T-helper 1 cell treated with Interleukin-12 subunit alpha and Interleukin-12 subunit beta and Interleukin-4 antibody, amounts not matched to agents 30 μg/mL and 1 μg/mL, for 36 hours (primary cell): Measurements from ENCODE around the gene CACNA2D3.

ENCODE experiments used
- H3K27ac Mint-ChIP-seq: one replicate; pipeline ENCODE4 v1.8.0; 2021; ENCODE audit warnings: mild to moderate bottlenecking, mixed read lengths
- H3K27me3 Mint-ChIP-seq: one replicate; pipeline ENCODE4 v1.8.0; 2021; ENCODE audit warnings: low read depth, mixed read lengths
- H3K36me3 Mint-ChIP-seq: one replicate; pipeline ENCODE4 v1.8.0; 2021; ENCODE audit warnings: low read depth, mixed read lengths
- H3K4me1 Mint-ChIP-seq: one replicate; pipeline ENCODE4 v1.8.0; 2021; ENCODE audit warnings: low read depth, mixed read lengths
- H3K4me3 Mint-ChIP-seq: one replicate; pipeline ENCODE4 v1.8.0; 2021; ENCODE audit warnings: mild to moderate bottlenecking, moderate library complexity, mixed read lengths
- H3K9me3 Mint-ChIP-seq: one replicate; pipeline ENCODE4 v1.8.0; 2021; ENCODE audit warnings: mixed read lengths

CACNA2D3 gene

DNA sequence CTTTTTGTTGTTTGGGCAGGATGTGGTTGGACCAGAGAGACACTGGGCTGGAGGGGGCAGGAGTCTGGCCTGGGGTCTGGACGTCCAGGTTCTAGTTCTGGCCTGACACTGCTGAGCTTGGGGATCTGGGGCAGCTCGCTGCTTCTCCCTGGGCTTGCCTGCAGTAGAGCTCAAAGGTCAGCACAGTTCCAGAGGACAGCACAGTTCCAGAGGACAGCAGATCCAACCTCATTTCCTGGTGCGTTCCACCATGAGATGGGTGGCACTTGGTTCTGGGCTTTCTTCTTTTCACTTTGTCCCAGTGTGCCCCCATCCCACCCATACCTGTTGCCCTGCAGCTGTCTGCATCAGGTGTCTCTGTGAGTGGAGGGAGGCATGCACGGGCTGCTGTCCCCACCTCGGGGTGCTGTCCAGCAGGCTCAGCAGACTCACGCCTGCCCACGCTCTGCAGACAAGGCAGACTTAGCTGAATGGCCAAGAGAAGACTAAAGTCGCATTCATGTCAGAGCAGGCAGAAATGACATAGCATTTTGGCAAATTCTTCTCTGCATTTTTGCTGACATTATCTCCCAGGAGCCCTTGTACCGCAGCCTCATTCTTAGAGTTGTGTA, 16.7 kb downstream of the CACNA2D3 start:
- H3K27me3 Mint-ChIP-seq: no peaks in the 10 kb centered on the region
- no peak overlapping the region for H3K27ac Mint-ChIP-seq
- no peaks in the 10 kb centered on the region for H3K4me1 Mint-ChIP-seq
- H3K36me3 Mint-ChIP-seq: no peaks in the 10 kb centered on the region
- no peaks in the 10 kb centered on the region for H3K9me3 Mint-ChIP-seq
- H3K4me3 Mint-ChIP-seq: no peak overlapping the region

DNA sequence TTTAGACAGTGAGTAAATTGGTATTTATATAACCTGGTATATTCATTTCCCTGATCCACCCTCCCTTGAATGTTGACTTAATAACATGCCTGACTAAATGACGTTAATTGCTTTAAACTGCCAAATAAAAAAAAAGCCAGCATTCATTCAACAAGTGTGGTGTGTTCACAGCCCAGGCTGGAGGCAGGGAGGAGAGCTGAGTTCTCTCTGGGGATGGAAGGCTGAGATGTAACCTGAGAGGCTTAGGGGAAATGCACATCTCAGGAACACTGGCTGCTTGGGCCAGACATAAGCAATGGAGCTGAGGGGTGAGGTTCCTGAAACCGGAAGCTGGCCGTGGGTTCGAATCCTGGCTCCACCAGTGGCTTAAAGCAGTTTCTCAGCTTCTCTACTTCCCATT, 17.3 kb downstream of the CACNA2D3 start:
- H3K4me3 Mint-ChIP-seq: no peak overlapping the region

DNA sequence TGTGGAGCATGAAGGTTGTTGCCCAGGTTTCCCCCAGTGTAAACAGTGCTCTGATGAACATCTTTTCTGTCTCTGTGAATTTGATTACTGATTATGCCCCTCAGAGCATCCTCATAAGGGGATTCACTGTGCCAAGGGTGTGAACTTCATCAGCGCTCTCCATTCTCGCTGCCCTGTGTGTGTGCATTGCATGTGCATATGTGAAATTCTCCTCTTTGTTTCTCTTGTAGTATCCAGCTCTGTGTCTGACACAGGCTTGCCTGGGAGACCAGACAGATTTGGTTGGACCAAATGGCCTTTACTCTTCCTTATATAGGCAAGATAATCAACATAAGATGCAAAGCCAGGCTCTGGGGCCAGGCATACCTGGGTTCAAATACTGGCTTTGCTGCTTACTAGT, 21.9 kb downstream of the CACNA2D3 start:
- H3K4me1 Mint-ChIP-seq: no peaks in the 10 kb centered on the region
- H3K27ac Mint-ChIP-seq: no peak overlapping the region
- H3K27me3 Mint-ChIP-seq: no peaks in the 10 kb centered on the region
- no peaks in the 10 kb centered on the region for H3K9me3 Mint-ChIP-seq
- no peak overlapping the region for H3K4me3 Mint-ChIP-seq
- no peaks in the 10 kb centered on the region for H3K36me3 Mint-ChIP-seq

More for the DNA sequence above, 17.3 kb downstream of the CACNA2D3 start:
- Mint-ChIP-seq H3K27me3 (no peaks in the 10 kb centered on the region), H3K27ac (no peak overlapping the region), H3K4me1 (no peaks in the 10 kb centered on the region), H3K36me3 (no peaks in the 10 kb centered on the region), H3K9me3 (no peaks in the 10 kb centered on the region)

DNA sequence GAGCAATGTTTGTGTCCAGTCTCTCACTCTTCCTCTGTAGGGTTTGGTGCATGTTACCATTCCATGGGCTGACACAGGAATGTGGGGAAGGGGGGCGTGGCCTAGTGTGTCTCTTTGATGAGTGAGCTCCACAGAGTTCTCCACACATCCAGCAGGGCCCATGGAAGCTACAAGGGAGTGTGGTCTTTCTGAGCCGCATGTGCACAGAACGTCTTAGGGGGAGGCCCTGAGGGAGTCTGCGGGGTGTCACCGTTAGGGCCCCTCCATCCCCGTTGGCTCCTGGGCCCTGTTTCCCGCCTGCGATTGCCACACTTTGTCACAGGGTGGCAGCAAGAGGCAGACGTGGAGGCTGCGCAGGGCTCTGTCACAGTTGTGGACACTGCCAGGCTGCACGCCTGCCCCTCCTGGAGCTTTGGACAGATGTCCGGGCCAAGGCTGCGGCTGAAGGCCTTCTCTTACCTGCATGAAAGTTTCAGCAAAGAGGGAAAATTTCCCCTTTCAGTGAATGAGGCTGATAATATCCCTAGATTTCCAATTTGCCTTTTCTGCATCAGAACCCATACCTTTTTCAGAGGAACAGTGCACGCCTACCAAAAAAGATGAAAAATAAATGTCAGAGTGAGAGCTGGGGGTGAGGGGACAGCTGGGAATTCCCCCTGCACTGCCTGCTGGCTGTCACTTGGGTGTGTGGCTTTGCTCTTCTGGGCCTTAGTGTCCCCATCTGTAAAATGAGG, 24.3 kb downstream of the CACNA2D3 start:
- H3K36me3 Mint-ChIP-seq: no peaks in the 10 kb centered on the region

DNA sequence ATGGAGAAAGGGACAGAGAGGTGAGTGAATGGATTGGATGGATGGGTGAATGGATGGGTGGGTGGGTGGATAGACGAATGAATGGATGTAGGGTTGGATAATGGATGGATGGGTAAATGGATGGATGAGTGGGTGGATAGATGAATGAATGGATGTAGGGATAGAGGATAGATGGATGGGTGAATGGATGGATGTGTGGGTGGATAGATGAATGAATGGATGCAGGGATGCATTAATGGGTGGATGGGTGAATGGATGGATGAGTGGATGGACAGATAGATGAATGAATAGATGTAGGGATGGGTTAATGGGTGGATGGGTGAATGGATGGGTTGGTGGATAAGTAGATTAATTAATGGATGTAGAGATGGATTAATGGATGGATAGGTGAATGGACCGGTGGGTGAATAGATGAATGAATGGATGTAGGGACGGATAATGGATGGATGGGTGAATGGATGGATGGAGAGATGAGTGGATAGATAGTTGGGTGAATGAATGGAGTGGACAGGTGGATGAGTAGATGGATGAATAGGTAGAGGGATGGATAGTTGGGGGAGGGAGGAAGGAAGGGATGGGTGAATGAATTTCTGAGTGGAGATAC, 28.6 kb downstream of the CACNA2D3 start:
- no peaks in the 10 kb centered on the region for H3K4me1 Mint-ChIP-seq

More for the DNA sequence above, 24.3 kb downstream of the CACNA2D3 start:
- no peaks in the 10 kb centered on the region for H3K27me3 Mint-ChIP-seq
- H3K27ac Mint-ChIP-seq: no peak overlapping the region
- H3K9me3 Mint-ChIP-seq: no peaks in the 10 kb centered on the region
- H3K4me3 Mint-ChIP-seq: no peak overlapping the region
- no peaks in the 10 kb centered on the region for H3K4me1 Mint-ChIP-seq

DNA sequence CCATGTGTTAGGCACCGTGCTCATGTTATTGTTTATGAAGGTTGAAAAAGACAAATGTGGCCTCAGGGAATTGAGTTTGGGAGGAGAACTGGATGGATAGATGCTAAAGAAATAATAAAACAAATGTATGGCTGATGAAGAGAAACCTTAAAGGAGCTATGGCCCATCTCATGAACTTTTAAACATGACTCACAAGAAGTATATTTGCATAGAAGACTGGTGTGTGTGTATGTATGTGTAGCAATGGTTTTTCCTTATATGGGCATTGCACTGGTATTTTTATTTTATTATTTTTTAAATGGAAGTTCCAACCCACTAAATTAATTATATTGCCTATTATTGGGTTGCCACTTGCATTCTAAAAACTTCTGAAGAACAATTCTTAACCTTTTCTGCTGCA, 31.1 kb downstream of the CACNA2D3 start:
- H3K4me3 Mint-ChIP-seq: no peak overlapping the region
- no peaks in the 10 kb centered on the region for H3K36me3 Mint-ChIP-seq

More for the DNA sequence above, 28.6 kb downstream of the CACNA2D3 start:
- Mint-ChIP-seq H3K36me3 (no peaks in the 10 kb centered on the region), H3K27me3 (no peaks in the 10 kb centered on the region), H3K9me3 (no peaks in the 10 kb centered on the region), H3K4me3 (no peak overlapping the region), H3K27ac (no peak overlapping the region)

DNA sequence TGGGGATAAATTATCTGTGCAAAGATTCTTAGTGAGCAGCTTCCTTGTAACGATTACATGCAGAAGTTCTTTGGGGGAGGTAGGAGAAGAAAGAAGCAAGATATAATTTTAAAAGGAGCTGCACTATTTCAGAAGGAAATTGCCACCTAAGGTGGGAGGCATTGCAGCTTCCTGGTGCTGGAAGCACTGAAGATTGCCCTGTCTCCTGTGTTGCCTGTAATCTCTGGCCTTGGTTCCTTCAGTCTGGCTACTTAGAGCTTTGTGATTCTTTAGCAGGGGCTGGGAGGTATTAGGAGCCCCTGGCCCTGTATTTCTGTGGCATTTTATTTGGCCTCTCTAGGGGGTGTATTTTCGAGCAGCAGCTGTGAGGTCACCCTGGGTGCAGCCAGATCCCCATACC, 35.5 kb downstream of the CACNA2D3 start:
- H3K4me1 Mint-ChIP-seq: no peaks in the 10 kb centered on the region
- H3K27me3 Mint-ChIP-seq: no peaks in the 10 kb centered on the region
- H3K4me3 Mint-ChIP-seq: no peak overlapping the region
- H3K36me3 Mint-ChIP-seq: no peaks in the 10 kb centered on the region
- H3K27ac Mint-ChIP-seq: no peak overlapping the region
- H3K9me3 Mint-ChIP-seq: no peaks in the 10 kb centered on the region

More for the DNA sequence above, 31.1 kb downstream of the CACNA2D3 start:
- Mint-ChIP-seq H3K4me1 (no peaks in the 10 kb centered on the region), H3K27ac (no peak overlapping the region), H3K9me3 (no peaks in the 10 kb centered on the region), H3K27me3 (no peaks in the 10 kb centered on the region)

DNA sequence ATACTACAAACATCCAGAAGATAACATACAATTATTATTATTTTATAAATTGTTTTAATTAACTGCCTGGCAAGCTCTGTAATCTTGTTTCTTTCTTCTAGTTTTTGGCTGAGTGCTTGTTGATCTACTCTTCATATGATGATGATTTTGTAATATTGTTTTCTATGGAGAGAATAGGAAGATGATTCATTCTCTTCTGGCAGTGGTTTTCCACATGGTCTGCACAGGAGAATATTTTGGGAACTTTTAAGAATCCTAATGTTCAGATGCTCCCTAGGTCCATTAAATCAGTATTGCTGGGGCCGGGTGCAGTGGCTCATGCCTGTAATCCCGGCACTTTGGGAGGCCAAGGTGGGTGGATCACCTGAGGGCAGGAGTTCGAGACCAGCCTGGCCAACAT, 37.6 kb downstream of the CACNA2D3 start:
- H3K36me3 Mint-ChIP-seq: no peaks in the 10 kb centered on the region
- no peaks in the 10 kb centered on the region for H3K4me1 Mint-ChIP-seq
- H3K4me3 Mint-ChIP-seq: no peak overlapping the region

DNA sequence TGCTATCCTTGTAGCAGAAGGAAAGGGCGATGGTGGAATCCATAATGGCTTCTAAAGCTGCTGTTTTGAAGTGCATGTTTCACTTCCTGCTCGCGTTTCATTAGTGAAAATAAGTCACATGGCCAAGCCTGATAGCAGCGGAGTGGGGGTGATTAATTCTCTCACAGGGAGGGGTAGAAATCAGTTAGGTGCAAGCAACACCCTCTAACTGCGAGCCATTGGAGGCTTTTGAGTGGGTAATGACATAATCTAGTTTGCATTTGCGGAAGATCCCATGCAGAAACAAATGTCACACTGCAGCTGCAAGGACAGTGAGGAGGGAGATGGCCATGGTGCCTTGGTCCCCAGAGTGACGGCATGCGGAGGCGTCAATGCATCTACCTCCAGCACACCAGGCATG, 41.1 kb downstream of the CACNA2D3 start:
- H3K4me1 Mint-ChIP-seq: no peaks in the 10 kb centered on the region
- H3K9me3 Mint-ChIP-seq: no peaks in the 10 kb centered on the region
- H3K27me3 Mint-ChIP-seq: no peaks in the 10 kb centered on the region
- H3K36me3 Mint-ChIP-seq: no peaks in the 10 kb centered on the region
- no peak overlapping the region for H3K4me3 Mint-ChIP-seq
- no peak overlapping the region for H3K27ac Mint-ChIP-seq

More for the DNA sequence above, 37.6 kb downstream of the CACNA2D3 start:
- Mint-ChIP-seq H3K27ac (no peak overlapping the region), H3K27me3 (no peaks in the 10 kb centered on the region), H3K9me3 (no peaks in the 10 kb centered on the region)

DNA sequence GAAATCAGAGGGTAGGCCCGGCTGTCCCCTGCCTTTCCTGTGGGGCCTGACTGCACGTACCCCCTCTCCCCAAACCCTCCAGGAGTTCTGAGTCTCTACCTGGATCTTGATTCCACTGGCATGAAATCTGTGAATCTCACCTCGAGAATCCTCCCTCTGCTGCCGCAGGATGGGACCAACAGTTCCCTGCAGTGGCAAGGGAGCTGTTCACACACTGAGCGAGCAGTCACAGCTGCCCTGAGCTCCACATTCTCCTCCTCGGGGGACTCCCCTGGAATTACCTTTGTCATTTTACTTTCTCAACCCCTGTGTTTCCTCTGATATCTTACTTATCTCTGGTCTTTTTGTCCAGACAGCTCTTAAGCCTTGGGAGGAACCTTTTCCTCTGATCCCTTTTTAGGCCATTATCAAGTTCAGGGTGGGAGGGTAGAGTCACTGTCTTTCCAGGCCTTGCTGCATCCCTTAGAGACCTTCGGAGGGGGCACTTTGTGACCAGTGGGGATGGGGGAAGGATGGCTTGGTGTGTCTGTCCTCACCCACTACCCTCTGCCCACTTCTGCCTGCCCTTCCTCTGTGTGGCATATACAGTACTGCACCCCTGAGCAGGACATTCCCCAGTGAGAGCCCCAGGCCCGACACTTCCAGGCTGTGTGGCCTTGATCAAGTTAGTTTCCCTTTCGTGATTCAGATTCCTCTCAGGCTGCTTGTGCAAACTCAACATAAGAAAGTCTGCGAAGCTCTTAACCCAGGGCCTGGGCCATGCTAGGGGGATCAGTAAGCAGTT, 42.0 kb downstream of the CACNA2D3 start:
- no peaks in the 10 kb centered on the region for H3K27me3 Mint-ChIP-seq
- H3K4me3 Mint-ChIP-seq: no peak overlapping the region
- H3K27ac Mint-ChIP-seq: no peak overlapping the region
- H3K4me1 Mint-ChIP-seq: no peaks in the 10 kb centered on the region
- H3K36me3 Mint-ChIP-seq: no peaks in the 10 kb centered on the region
- H3K9me3 Mint-ChIP-seq: no peaks in the 10 kb centered on the region

DNA sequence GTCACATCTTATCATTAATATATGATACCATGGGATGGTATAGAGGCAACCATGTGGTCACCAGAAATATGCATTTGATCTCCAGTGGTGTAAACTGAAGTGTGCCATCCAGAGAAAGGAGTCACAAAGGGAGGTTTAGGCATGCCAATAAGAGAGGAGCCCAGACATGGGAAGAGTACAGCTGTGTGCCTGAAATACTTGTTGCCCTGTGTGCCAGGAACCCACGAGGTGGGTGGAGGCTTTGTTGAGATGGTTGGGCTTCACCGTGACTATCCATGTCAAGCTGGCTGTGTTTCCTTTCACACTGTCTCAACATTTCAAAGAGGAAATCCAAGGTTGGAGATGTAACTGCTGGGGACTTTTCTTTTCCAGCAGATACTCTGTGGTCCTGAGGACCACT, 43.5 kb downstream of the CACNA2D3 start:
- Mint-ChIP-seq H3K4me1 (no peaks in the 10 kb centered on the region), H3K27me3 (no peaks in the 10 kb centered on the region), H3K9me3 (no peaks in the 10 kb centered on the region), H3K27ac (no peak overlapping the region), H3K36me3 (no peaks in the 10 kb centered on the region), H3K4me3 (no peak overlapping the region)

DNA sequence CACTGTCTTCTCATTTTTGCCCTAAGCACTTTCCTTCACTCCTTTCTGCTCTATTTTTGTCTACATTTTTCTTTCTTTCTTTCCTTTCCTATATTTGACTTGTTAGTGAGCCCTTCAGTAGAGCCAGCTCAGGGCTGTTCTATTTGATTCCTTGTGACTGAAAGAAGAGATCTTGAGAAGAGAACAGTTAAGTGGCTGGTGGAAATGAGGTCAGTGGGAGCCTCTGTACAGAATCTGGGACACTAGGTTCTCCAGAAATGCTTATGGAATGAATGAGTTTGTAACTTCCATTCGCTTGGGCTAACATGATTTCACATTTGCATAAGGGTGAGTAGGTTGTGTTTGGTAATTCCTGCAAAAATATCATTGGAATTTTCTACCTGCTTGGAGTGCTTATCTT, 45.6 kb downstream of the CACNA2D3 start:
- H3K9me3 Mint-ChIP-seq: no peaks in the 10 kb centered on the region
- no peaks in the 10 kb centered on the region for H3K27me3 Mint-ChIP-seq
- no peaks in the 10 kb centered on the region for H3K36me3 Mint-ChIP-seq
- no peak overlapping the region for H3K4me3 Mint-ChIP-seq
- no peak overlapping the region for H3K27ac Mint-ChIP-seq
- no peaks in the 10 kb centered on the region for H3K4me1 Mint-ChIP-seq

DNA sequence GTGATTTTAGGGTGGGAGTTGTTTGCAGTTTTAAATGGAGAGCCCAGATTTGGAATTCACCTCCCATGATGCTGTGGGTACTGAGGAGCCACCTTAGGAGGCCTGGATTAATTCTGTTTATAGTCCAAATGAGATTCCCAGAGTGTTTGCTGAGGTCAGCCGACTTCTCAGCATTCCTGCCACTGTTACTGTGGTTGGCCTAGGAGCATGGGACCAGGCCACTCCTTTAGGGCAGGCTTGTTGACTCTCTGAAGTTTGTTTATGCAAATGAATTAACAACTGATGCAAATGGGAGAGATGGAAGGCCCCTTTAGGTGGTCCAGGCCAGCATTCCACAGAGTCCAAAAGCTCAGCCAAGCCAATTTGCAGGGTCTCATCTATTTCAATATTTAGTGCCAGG, 46.1 kb downstream of the CACNA2D3 start:
- Mint-ChIP-seq H3K4me3 (no peak overlapping the region), H3K27ac (no peak overlapping the region), H3K9me3 (no peaks in the 10 kb centered on the region), H3K27me3 (no peaks in the 10 kb centered on the region), H3K4me1 (no peaks in the 10 kb centered on the region), H3K36me3 (no peaks in the 10 kb centered on the region)

DNA sequence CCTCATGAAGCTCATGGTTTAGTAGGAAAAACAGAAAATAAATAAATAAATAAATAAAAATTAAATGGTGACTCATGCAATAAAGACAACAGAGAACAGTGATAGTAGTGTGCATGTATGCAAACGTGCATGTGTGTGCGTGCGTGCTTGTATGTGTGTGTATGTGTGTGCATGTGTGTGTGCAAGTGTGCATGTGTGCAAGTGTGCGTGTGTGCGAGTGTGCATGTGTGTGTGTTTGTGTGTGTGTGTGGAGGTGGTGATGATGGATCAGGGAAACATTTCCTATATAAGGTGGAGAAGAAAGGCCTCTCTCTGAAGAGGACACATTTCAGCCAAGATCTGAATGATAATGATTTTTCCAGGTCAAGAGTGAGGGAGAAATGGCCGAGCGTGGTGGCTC, 47.2 kb downstream of the CACNA2D3 start:
- no peaks in the 10 kb centered on the region for H3K36me3 Mint-ChIP-seq
- H3K9me3 Mint-ChIP-seq: no peaks in the 10 kb centered on the region
- H3K27ac Mint-ChIP-seq: no peak overlapping the region
- H3K4me1 Mint-ChIP-seq: no peaks in the 10 kb centered on the region
- H3K27me3 Mint-ChIP-seq: no peaks in the 10 kb centered on the region
- H3K4me3 Mint-ChIP-seq: no peak overlapping the region
